ENCODE results near the gene KRT33A. TPM values are rescaled to one million over a fixed set of nuclear protein-coding genes. Genes with fewer than 3 reads are reported as not detected.

The KRT33A gene
- total and polyA plus RNA-seq, 10 donors: not detected

- TF ChIP-seq POLR2AphosphoS5 (IDR thresholded peaks at IDR 0.05) (no peak), POLR2A (IDR thresholded peaks at IDR 0.05) (no peak)
- TF ChIP-seq, protein P1, sequence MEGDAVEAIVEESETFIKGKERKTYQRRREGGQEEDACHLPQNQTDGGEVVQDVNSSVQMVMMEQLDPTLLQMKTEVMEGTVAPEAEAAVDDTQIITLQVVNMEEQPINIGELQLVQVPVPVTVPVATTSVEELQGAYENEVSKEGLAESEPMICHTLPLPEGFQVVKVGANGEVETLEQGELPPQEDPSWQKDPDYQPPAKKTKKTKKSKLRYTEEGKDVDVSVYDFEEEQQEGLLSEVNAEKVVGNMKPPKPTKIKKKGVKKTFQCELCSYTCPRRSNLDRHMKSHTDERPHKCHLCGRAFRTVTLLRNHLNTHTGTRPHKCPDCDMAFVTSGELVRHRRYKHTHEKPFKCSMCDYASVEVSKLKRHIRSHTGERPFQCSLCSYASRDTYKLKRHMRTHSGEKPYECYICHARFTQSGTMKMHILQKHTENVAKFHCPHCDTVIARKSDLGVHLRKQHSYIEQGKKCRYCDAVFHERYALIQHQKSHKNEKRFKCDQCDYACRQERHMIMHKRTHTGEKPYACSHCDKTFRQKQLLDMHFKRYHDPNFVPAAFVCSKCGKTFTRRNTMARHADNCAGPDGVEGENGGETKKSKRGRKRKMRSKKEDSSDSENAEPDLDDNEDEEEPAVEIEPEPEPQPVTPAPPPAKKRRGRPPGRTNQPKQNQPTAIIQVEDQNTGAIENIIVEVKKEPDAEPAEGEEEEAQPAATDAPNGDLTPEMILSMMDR (IDR thresholded peaks at IDR 0.05 in 8 of 11, conservative IDR thresholded peaks at IDR 0.05 in 3 of 11): no peak
- no peaks in the 10 kb centered on the region for H3K27me3 ChIP-seq (replicated peaks in 1 of 7)
- H3K9me3 ChIP-seq: no peaks in the 10 kb centered on the region
- 77 to 97% (median 84%) methylated on average over 2 to 7 of the region's 7 CpGs for WGBS, 5 donors
- H3K4me3 ChIP-seq: no peak overlapping the region
- DNase-seq: no peak
- intact Hi-C loops (cut with DNase I; ENCODE audit: low total_unique reads): loop anchor here (10.0 kb wide), 1 partner anchor 523 kb away; no protein-coding TSS in a partner anchor
- H3K36me3 ChIP-seq: no peaks in the 10 kb centered on the region
- no peaks in the 10 kb centered on the region for H3K4me1 ChIP-seq
- H3K27ac ChIP-seq: no peak overlapping the region
Observed at GRCh38 chr17:41328207-41328606, 22.4 kb downstream of the KRT33A start.

DNA sequence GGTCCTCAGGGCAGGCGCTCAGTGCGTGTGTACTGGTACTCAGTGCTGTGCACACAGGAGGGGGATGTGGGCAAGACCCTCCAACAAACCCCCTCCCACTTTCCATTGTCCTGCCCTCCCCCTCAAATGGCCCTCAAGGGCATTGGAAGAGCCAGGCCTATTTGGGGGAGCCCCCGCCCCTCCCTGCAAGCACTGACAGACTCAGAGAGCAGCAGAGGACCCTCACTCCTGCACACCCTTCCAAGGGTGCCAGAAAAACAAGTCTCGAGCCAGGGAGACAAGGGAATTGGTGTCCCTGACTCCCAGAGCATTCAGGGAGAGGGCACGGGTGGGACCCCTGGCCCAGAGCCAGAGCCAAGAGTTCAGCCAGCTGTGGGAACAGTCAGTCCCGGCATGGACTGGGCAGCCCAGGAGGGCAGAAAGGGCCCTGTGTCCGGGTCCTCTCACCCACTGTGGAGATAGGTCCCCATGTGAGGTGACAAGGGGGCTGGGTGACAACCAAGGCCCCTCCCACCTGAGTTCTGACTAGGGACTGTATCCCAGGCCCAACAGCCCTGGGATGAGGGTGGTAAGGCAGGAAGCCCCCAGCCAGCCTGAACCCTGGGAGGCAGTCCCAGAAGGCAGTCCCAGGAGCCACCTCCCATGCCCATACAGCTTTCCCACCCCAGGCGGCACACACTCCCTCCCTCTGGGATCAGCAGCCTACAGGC is 23.1 kb downstream of the KRT33A start:
- no peaks in the 10 kb centered on the region for H3K27me3 ChIP-seq (replicated peaks in 1 of 7)
- H3K9me3 ChIP-seq: no peaks in the 10 kb centered on the region
- H3K4me3 ChIP-seq: no peak overlapping the region
- intact Hi-C loops (cut with DNase I; ENCODE audit: low total_unique reads): loop anchor here (10.0 kb wide), 1 partner anchor 523 kb away; no protein-coding TSS in a partner anchor
- DNase-seq: no peak
- no peaks in the 10 kb centered on the region for H3K36me3 ChIP-seq
- H3K4me1 ChIP-seq: peaks cover 0 to under 1% (median 0%) of the 10 kb centered on the region in 6 donors
- WGBS, 5 donors: 77 to 92% (median 82%) methylated on average over 3 to 8 of the region's 8 CpGs
- no peak overlapping the region for H3K27ac ChIP-seq
- TF ChIP-seq, protein P1 (IDR thresholded peaks at IDR 0.05 in 8 of 11, conservative IDR thresholded peaks at IDR 0.05 in 3 of 11): no peak
- TF ChIP-seq POLR2A (IDR thresholded peaks at IDR 0.05): no peak

- intact Hi-C loops (cut with DNase I; ENCODE audit: low total_unique reads): loop anchor here (10.0 kb wide), 1 partner anchor 522 kb away; no protein-coding TSS in a partner anchor
- H3K36me3 ChIP-seq: no peaks in the 10 kb centered on the region
Observed at GRCh38 chr17:41326173-41327145, 24.2 kb downstream of the KRT33A start.

More at GRCh38 chr17:41326173-41327145, 24.2 kb downstream of the KRT33A start:
- no peak overlapping the region for H3K27ac ChIP-seq
- no peaks in the 10 kb centered on the region for H3K9me3 ChIP-seq
- TF ChIP-seq POLR2A (IDR thresholded peaks at IDR 0.05) (no peak), POLR2AphosphoS5 (IDR thresholded peaks at IDR 0.05) (no peak)
- TF ChIP-seq, protein P1 (IDR thresholded peaks at IDR 0.05 in 8 of 11, conservative IDR thresholded peaks at IDR 0.05 in 3 of 11): no peak
- H3K4me3 ChIP-seq: no peak overlapping the region
- DNase-seq: no peak
- 62 to 75% (median 72%) methylated on average over 12 to 18 of the region's 18 CpGs for WGBS, 5 donors
- H3K27me3 ChIP-seq (replicated peaks in 1 of 7): no peaks in the 10 kb centered on the region
- H3K4me1 ChIP-seq: peaks cover 0 to 6% (median 0%) of the 10 kb centered on the region in 6 donors
